ENCODE results near the gene GLB1L2. TPM values are rescaled to one million over a fixed set of nuclear protein-coding genes. Genes with fewer than 3 reads are reported as not detected.

Gene GLB1L2
- total RNA-seq, 5 donors from 2014 or later (not counting 1 experiment from before 2014, with no cell fraction given), result 1.4 to 3.6 (median 2.3) TPM

DNA sequence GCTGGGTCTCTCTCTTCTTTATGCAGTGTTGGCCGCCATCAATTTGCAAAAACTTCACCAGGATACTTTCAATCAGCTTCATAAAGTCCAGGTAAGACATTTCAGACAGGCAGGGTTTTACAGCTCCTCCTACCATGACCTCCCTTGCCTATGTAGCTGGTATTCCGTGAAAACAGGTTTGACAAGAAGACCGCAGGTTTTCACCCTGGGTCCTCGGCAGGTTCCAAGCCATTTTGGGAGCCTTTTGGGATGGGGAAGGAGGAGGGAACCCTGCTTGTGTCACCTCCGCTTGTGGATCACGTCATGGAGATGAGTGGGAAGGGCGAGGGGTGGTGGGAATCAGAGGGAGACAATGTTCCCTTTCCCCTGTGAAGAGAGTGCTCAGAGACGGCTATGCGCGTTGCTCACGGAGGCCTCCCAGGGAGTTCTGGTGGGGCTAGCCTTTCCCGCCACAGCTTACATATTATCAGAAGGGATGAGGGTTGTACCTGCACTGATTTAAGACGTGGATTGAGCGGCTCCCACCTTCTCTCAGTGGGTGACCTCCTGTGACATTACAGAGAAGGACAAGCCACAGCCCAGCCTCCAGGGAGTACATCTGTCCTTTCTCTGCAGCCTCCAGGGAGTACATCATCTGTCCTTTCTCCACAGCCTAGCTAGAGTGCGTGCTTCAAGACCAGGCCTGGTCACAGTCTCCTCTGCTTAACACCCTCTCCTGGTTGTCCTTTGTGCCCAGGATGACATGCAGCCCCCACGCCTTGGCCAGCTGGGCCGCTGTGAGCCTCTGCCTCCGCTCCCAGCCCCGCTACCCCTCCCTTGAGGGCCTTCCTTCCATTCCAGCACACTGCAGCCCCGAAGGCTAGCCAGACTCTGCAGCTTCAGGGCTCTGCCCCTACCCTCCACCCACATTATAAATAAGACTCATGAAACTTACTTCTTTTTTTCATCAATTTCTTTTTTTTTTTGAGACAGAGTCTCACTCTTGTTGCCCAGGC lies 38.4 kb upstream of the GLB1L2 start:
- DNase-seq (no peak), ATAC-seq (replicated peaks in 1 of 4) (no peak)
- Histone ChIP-seq H3K36me3 (ENCODE audit: control insufficient read depth in 2 of 2, extremely low read depth in 1 of 2, insufficient read depth in 1 of 2, low read length in 1 of 2) (no peaks in the 10 kb centered on the region), H3K27ac (ENCODE audit: low read length) (no peak overlapping the region), H3K27me3 (replicated peaks in 1 of 2; ENCODE audit: control insufficient read depth in 2 of 2, extremely low read depth in 1 of 2, insufficient read depth in 2 of 2, low read length in 1 of 2) (peaks cover 0 to 3% of the 10 kb centered on the region in 2 experiments), H3K9me3 (no peaks in the 10 kb centered on the region), H3K4me1 (ENCODE audit: control insufficient read depth in 1 of 2, extremely low read depth in 1 of 2, insufficient read depth in 2 of 2, low read length in 2 of 2) (no peaks in the 10 kb centered on the region), H3K4me3 (ENCODE audit: control insufficient read depth in 1 of 2, extremely low read depth in 1 of 2, low read length in 1 of 2) (no peak overlapping the region)
- H3K4me1 Mint-ChIP-seq, result no peaks in the 10 kb centered on the region
- H3K36me3 Mint-ChIP-seq, result peaks cover 3% of the 10 kb centered on the region
- no peak overlapping the region for H3K4me3 Mint-ChIP-seq
- no peaks in the 10 kb centered on the region for H3K9me3 Mint-ChIP-seq
- 75% methylated on average over 12 of the region's 20 CpGs for WGBS (ENCODE audit: insufficient coverage)
- H3K27ac Mint-ChIP-seq, result no peak overlapping the region
- ChIA-PET POLR2A (no interaction called here), CTCF (no interaction called here)
- no peaks in the 10 kb centered on the region for H3K27me3 Mint-ChIP-seq

DNA sequence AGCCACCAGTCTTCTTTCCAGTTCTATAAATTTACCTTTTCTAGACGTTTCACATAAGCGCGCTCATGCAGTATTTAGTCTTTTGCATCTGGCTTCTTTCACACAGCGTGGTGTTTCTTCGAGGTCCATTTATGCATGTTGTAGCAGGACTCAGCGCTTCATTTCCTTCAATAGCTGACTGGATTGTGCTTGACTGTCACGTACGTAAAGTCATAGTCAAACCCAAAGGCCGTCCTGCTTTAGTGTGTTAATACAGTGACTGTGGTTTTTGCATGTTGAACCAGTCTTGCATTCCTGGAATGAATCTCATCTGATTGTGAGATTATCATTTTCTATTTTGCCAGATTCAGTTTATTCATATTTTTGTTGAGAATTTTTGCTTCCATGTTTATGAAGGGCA lies 37.1 kb upstream of the GLB1L2 start:
- no peak overlapping the region for H3K27ac ChIP-seq (ENCODE audit: low read length)
- Mint-ChIP-seq H3K4me3 (no peak overlapping the region), H3K4me1 (no peaks in the 10 kb centered on the region), H3K36me3 (peaks cover 3% of the 10 kb centered on the region), H3K9me3 (no peaks in the 10 kb centered on the region), H3K27me3 (no peaks in the 10 kb centered on the region), H3K27ac (no peak overlapping the region)
- no peak for DNase-seq
- CTCF ChIA-PET, result no interaction called here
- H3K27me3 ChIP-seq (replicated peaks in 1 of 2; ENCODE audit: control insufficient read depth in 2 of 2, extremely low read depth in 1 of 2, insufficient read depth in 2 of 2, low read length in 1 of 2), result peaks cover 0 to 3% of the 10 kb centered on the region in 2 experiments
- no peaks in the 10 kb centered on the region for H3K36me3 ChIP-seq (ENCODE audit: control insufficient read depth in 2 of 2, extremely low read depth in 1 of 2, insufficient read depth in 1 of 2, low read length in 1 of 2)
- POLR2A ChIA-PET, result no interaction called here
- H3K9me3 ChIP-seq, result no peaks in the 10 kb centered on the region
- no peak for ATAC-seq (replicated peaks in 1 of 4)
- no peaks in the 10 kb centered on the region for H3K4me1 ChIP-seq (ENCODE audit: control insufficient read depth in 1 of 2, extremely low read depth in 1 of 2, insufficient read depth in 2 of 2, low read length in 2 of 2)
- no peak overlapping the region for H3K4me3 ChIP-seq (ENCODE audit: control insufficient read depth in 1 of 2, extremely low read depth in 1 of 2, low read length in 1 of 2)
- WGBS (ENCODE audit: insufficient coverage), result 68% methylated on average over 8 of the region's 9 CpGs

DNA sequence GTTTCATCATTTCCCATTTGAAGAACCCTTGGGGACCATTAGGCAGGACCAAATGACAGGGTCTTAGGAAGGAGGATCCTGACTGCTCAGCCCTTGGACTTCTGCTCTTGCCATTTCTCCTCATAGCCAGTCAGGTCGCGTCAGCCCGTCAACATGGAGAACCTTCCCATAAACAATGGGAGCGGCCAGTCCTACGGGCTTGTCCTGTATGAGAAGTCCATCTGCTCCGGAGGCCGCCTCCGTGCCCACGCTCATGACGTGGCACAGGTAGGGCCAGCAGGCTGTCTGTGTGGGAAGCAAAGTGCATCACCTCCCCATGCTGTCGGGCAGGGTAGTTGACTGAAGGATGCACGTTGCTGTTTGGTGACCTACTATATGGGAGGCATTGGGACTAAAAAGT lies 19.6 kb upstream of the GLB1L2 start:
- H3K4me1 ChIP-seq (ENCODE audit: control insufficient read depth in 1 of 2, extremely low read depth in 1 of 2, insufficient read depth in 2 of 2, low read length in 2 of 2), result no peaks in the 10 kb centered on the region
- H3K27ac ChIP-seq (ENCODE audit: low read length), result no peak overlapping the region
- Mint-ChIP-seq H3K27me3 (peaks cover 0 to 2% of the 10 kb centered on the region in 2 donors), H3K4me3 (no peak overlapping the region), H3K9me3 (peaks cover 0 to 7% (median 7%) of the 10 kb centered on the region in 3 donors), H3K4me1 (no peaks in the 10 kb centered on the region), H3K36me3 (peaks cover 6% of the 10 kb centered on the region), H3K27ac (no peak overlapping the region)
- ATAC-seq (replicated peaks in 1 of 4) (no peak), DNase-seq (no peak)
- WGBS (ENCODE audit: insufficient coverage), result 83% methylated on average over 8 of the region's 12 CpGs
- CTCF ChIA-PET, result no interaction called here
- H3K27me3 ChIP-seq (replicated peaks in 1 of 2; ENCODE audit: control insufficient read depth in 2 of 2, extremely low read depth in 1 of 2, insufficient read depth in 2 of 2, low read length in 1 of 2), result peaks cover 0 to 9% of the 10 kb centered on the region in 2 experiments
- POLR2A ChIA-PET, result no interaction called here
- no peak overlapping the region for H3K4me3 ChIP-seq (ENCODE audit: control insufficient read depth in 1 of 2, extremely low read depth in 1 of 2, low read length in 1 of 2)
- no peaks in the 10 kb centered on the region for H3K36me3 ChIP-seq (ENCODE audit: control insufficient read depth in 2 of 2, extremely low read depth in 1 of 2, insufficient read depth in 1 of 2, low read length in 1 of 2)
- H3K9me3 ChIP-seq, result peaks cover 4% of the 10 kb centered on the region

DNA sequence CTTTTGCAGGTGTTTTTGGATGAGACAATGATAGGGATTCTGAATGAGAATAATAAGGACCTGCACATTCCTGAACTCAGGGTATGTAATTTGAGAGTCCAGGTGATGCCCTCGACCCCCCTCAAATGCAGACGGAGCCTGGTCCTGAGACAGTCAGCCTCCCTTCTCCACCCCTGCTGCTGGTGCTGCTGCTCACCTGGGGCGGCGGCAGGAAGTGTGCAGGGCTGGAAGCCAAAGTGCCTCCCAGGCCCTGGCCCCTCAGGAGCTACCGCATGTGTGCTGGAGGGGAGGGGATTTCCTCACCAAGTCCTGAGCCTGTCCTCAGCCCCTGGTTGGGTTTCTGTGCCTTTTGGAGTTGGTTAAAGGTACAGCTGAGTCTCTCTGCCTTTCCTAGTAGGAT lies 19.0 kb upstream of the GLB1L2 start:
- H3K27me3 ChIP-seq (replicated peaks in 1 of 2; ENCODE audit: control insufficient read depth in 2 of 2, extremely low read depth in 1 of 2, insufficient read depth in 2 of 2, low read length in 1 of 2), result peaks cover 0 to 9% of the 10 kb centered on the region in 2 experiments
- no peak for ATAC-seq (replicated peaks in 1 of 4)
- H3K4me1 ChIP-seq (ENCODE audit: control insufficient read depth in 1 of 2, extremely low read depth in 1 of 2, insufficient read depth in 2 of 2, low read length in 2 of 2), result no peaks in the 10 kb centered on the region
- H3K4me3 ChIP-seq (ENCODE audit: control insufficient read depth in 1 of 2, extremely low read depth in 1 of 2, low read length in 1 of 2), result no peak overlapping the region
- 91% methylated on average over 3 of the region's 5 CpGs for WGBS (ENCODE audit: insufficient coverage)
- POLR2A ChIA-PET, result no interaction called here
- H3K9me3 ChIP-seq, result peaks cover 4% of the 10 kb centered on the region
- Mint-ChIP-seq H3K4me1 (no peaks in the 10 kb centered on the region), H3K9me3 (peaks cover 0 to 13% (median 11%) of the 10 kb centered on the region in 3 donors), H3K4me3 (no peak overlapping the region), H3K27ac (no peak overlapping the region), H3K36me3 (peaks cover 10% of the 10 kb centered on the region), H3K27me3 (peaks cover 0 to 2% of the 10 kb centered on the region in 2 donors)
- CTCF ChIA-PET, result no interaction called here
- H3K27ac ChIP-seq (ENCODE audit: low read length), result no peak overlapping the region
- no peak for DNase-seq
- no peaks in the 10 kb centered on the region for H3K36me3 ChIP-seq (ENCODE audit: control insufficient read depth in 2 of 2, extremely low read depth in 1 of 2, insufficient read depth in 1 of 2, low read length in 1 of 2)

DNA sequence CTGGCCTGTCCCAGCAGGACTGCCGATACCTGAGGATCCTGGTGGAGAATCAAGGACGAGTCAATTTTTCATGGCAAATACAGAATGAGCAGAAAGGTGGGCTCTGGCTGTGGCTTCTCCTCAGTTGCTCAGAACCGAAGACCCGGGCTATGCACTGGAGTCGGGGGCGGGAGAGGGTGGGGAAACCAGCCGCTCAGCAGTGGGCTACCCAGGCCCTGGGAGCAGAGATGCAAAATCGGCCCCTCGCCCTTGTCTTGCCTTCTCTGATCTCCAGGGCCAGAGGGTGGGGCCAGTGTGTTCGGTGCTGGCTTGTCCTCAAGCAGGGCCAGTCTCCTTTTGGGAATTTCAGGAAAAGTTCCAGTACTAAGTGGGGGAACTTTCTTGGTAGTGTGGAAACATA lies 18.4 kb upstream of the GLB1L2 start:
- Mint-ChIP-seq H3K36me3 (peaks cover 13% of the 10 kb centered on the region), H3K9me3 (peaks cover 0 to 17% (median 15%) of the 10 kb centered on the region in 3 donors), H3K4me1 (no peaks in the 10 kb centered on the region), H3K27ac (no peak overlapping the region), H3K27me3 (peaks cover 0 to 2% of the 10 kb centered on the region in 2 donors), H3K4me3 (no peak overlapping the region)
- DNase-seq (no peak), ATAC-seq (replicated peaks in 1 of 4) (no peak)
- Histone ChIP-seq H3K4me3 (ENCODE audit: control insufficient read depth in 1 of 2, extremely low read depth in 1 of 2, low read length in 1 of 2) (no peak overlapping the region), H3K27ac (ENCODE audit: low read length) (no peak overlapping the region), H3K36me3 (ENCODE audit: control insufficient read depth in 2 of 2, extremely low read depth in 1 of 2, insufficient read depth in 1 of 2, low read length in 1 of 2) (no peaks in the 10 kb centered on the region), H3K27me3 (replicated peaks in 1 of 2; ENCODE audit: control insufficient read depth in 2 of 2, extremely low read depth in 1 of 2, insufficient read depth in 2 of 2, low read length in 1 of 2) (peaks cover 0 to 9% of the 10 kb centered on the region in 2 experiments), H3K9me3 (peaks cover 4% of the 10 kb centered on the region), H3K4me1 (ENCODE audit: control insufficient read depth in 1 of 2, extremely low read depth in 1 of 2, insufficient read depth in 2 of 2, low read length in 2 of 2) (no peaks in the 10 kb centered on the region)
- ChIA-PET CTCF (no interaction called here), POLR2A (no interaction called here)
- WGBS (ENCODE audit: insufficient coverage), result 89% methylated on average over 10 of the region's 10 CpGs

DNA sequence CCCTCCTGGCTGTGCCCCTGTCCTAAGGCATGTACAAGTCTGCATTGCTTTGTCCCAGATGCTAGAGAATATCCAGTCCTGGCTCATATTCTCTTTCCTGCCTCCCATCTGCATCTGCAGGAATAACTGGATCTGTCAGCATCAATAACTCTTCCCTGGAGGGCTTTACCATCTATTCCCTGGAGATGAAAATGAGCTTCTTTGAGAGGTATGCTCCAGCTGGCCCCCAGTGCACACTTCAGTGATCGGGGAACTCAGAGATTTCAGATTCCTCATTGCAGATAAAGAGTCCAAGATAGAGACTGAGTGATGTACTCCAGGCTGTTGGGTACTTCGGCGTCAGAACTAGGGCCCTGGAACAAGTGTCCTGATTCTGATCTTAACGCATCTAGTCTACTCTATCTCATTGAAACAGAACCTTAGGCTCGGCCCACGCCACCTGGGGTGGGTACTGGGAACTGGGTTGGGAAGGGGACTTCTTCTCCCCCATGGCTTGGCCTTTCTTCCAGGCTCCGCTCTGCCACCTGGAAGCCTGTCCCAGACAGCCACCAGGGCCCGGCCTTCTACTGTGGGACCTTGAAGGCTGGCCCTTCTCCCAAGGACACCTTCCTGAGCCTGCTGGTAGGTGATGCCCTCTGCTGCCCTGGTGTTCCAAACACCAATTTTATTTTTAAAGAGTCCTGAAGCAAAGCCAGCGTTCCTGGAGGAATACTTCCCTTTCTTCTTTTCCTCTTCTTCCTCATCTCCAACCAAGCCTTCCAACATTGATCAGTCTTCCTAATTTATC lies 17.8 kb upstream of the GLB1L2 start:
- DNase-seq (no peak), ATAC-seq (replicated peaks in 1 of 4) (no peak)
- Histone ChIP-seq H3K27me3 (replicated peaks in 1 of 2; ENCODE audit: control insufficient read depth in 2 of 2, extremely low read depth in 1 of 2, insufficient read depth in 2 of 2, low read length in 1 of 2) (peaks cover 0 to 9% of the 10 kb centered on the region in 2 experiments), H3K4me3 (ENCODE audit: control insufficient read depth in 1 of 2, extremely low read depth in 1 of 2, low read length in 1 of 2) (no peak overlapping the region), H3K36me3 (ENCODE audit: control insufficient read depth in 2 of 2, extremely low read depth in 1 of 2, insufficient read depth in 1 of 2, low read length in 1 of 2) (no peaks in the 10 kb centered on the region), H3K4me1 (ENCODE audit: control insufficient read depth in 1 of 2, extremely low read depth in 1 of 2, insufficient read depth in 2 of 2, low read length in 2 of 2) (no peaks in the 10 kb centered on the region), H3K27ac (ENCODE audit: low read length) (no peak overlapping the region), H3K9me3 (peaks cover 4% of the 10 kb centered on the region)
- WGBS (ENCODE audit: insufficient coverage), result 96% methylated on average over 4 of the region's 9 CpGs
- ChIA-PET CTCF (no interaction called here), POLR2A (no interaction called here)
- Mint-ChIP-seq H3K4me3 (no peak overlapping the region), H3K9me3 (peaks cover 0 to 18% (median 17%) of the 10 kb centered on the region in 3 donors), H3K27me3 (peaks cover 0 to 2% of the 10 kb centered on the region in 2 donors), H3K4me1 (no peaks in the 10 kb centered on the region), H3K36me3 (peaks cover 17% of the 10 kb centered on the region), H3K27ac (no peak overlapping the region)

Data from T-cell (primary cell).